OCI-LY3 (cell line): ENCODE data around the gene ANO10.
"Not testable (repeated sequence)": the region's sequence is repeated elsewhere in the genome, so short reads cannot be mapped to it uniquely, and the experiment has no call there.

ENCODE experiments used
- EZH2phosphoT487 ChIP-seq: fragments of 200-600 bp; shearing (Covaris generic); IDR thresholded peaks from 2 replicates; pipeline ENCODE4 v1.6.1; 2018; ENCODE audit warnings: antibody characterized with exemption, mixed run types, low read depth
- TF ChIP-seq, protein P1 (sequence below): fragments of 200-600, 300-600 bp; sonication (generic); IDR thresholded peaks from 2 replicates; pipeline ENCODE4 v1.5.1; 2014; ENCODE audit warnings: antibody characterized with exemption, low read length, low read depth

DNA sequence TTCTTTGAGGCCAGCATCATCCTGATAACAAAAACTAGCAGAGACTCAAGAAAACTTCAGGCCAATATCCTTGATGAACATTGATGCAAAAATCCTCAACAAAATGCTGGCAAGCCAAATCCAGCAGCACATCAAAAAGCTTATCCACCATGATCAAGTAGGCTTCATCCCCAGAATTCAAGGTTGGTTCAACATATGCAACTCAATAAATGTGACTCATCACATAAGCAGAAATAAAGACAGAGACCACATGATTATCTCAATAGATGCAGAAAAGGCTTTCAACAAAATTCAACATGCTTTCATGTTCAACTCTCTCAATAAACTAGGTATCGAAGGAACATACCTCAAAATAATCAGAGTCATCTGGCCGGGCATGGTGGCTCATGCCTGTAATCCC, 265.8 kb downstream of the ANO10 start:
- TF ChIP-seq, protein P1, sequence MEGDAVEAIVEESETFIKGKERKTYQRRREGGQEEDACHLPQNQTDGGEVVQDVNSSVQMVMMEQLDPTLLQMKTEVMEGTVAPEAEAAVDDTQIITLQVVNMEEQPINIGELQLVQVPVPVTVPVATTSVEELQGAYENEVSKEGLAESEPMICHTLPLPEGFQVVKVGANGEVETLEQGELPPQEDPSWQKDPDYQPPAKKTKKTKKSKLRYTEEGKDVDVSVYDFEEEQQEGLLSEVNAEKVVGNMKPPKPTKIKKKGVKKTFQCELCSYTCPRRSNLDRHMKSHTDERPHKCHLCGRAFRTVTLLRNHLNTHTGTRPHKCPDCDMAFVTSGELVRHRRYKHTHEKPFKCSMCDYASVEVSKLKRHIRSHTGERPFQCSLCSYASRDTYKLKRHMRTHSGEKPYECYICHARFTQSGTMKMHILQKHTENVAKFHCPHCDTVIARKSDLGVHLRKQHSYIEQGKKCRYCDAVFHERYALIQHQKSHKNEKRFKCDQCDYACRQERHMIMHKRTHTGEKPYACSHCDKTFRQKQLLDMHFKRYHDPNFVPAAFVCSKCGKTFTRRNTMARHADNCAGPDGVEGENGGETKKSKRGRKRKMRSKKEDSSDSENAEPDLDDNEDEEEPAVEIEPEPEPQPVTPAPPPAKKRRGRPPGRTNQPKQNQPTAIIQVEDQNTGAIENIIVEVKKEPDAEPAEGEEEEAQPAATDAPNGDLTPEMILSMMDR: not testable (repeated sequence)
- TF ChIP-seq EZH2phosphoT487: not testable (repeated sequence)
